Uterus (tissue), 2 donors: Measurements from ENCODE around the gene BTBD16.

ENCODE experiments used
- CTCF ChIP-seq, 4 experiments: fragments of 200-600 bp in 2 of 4; fragments of 450-650 bp in 2 of 4; sonication (generic) in 2 of 4; IDR thresholded peaks; one replicate each; pipeline ENCODE4 v1.5.1; 2016 to 2019; ENCODE audit warnings: antibody characterized with exemption in 4 of 4, mild to moderate bottlenecking in 2 of 4, moderate library complexity in 1 of 4
- POLR2A ChIP-seq, 2 donors: fragments of 450-650 bp; IDR thresholded peaks; one replicate each; pipeline ENCODE4 v1.6.1; 2016; ENCODE audit warnings: antibody characterized with exemption in 2 of 2, mild to moderate bottlenecking in 1 of 2, moderate library complexity in 1 of 2

- TF ChIP-seq CTCF (IDR thresholded peaks at IDR 0.05) (no peak), POLR2A (IDR thresholded peaks at IDR 0.05) (no peak)
Observed at GRCh38 chr10:122379041-122379440, 107.9 kb downstream of the BTBD16 start.
